ENCODE data around the gene OIP5.
"Not testable (repeated sequence)": the region's sequence is repeated elsewhere in the genome, so short reads cannot be mapped to it uniquely, and the experiment has no call there.

Gene OIP5

DNA sequence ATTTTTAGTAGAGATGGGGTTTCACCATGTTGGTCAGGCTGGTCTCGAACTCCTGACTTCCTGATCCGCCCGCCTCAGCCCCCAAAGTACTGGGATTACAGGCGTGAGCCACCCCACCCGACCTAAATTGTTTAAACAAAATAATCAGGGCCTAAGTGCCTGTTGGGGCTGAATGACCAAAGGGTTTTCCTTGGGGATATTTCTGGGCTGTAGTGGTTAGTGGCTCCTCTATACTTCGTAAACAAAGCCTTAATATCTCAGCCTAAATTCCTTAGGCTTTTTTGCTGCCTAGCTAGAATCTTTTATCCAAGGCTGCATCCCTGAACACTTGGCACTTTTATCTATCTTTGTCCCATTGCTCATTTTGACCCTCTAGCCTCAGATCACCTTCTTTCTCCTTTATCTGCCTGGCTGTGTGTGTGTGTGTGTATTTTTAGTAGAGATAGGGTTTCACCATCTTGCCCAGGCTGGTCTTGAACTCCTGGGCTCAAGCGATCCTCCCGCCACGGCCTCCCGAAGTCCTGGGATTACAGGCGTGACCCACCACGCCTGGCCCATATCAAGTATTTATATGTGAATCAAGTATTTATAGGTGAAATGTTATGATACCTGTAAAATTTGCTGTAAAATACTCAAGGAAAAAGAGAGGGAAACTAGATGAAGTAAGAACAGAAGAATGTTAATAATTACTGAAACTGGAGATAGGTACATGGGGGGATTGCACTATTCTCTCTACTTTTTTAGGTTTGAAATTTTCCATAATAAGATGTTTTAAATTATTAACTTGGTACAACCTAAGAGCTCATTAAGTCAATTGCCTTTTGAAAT lies 2.1 kb upstream of the OIP5 start:
- TF ChIP-seq ISL1 (CRISPR knock-in tag; IDR thresholded peaks at IDR 0.05) (no peak), ZFP30 (CRISPR knock-in tag; IDR thresholded peaks at IDR 0.05) (no peak), PPARA (CRISPR knock-in tag; IDR thresholded peaks at IDR 0.05; ENCODE audit: borderline replicate concordance) (no peak), OSR1 (CRISPR knock-in tag; IDR thresholded peaks at IDR 0.05) (no peak), ZFP3 (CRISPR knock-in tag; IDR thresholded peaks at IDR 0.05) (no peak), SNAI2 (CRISPR knock-in tag; IDR thresholded peaks at IDR 0.05) (no peak), ZNF565 (CRISPR knock-in tag; conservative IDR thresholded peaks at IDR 0.05; ENCODE audit: low read depth) (no peak)
- ATAC-seq, result no peak

GRCh38 chr15:41333026-41333562 lies 703 bp upstream of the OIP5 start:
- peak; percentile 46 for ATAC-seq
- no peak for TF ChIP-seq OSR1 (CRISPR knock-in tag; IDR thresholded peaks at IDR 0.05)

- ATAC-seq, result peak; percentile 0; the same call in 2 of the 3 replicates
- TF ChIP-seq BACH2 (CRISPR knock-in tag; IDR thresholded peaks at IDR 0.05; ENCODE audit: borderline replicate concordance), result no peak
These were observed 578 bp downstream of the OIP5 start for GRCh38 chr15:41331833-41332193.

DNA sequence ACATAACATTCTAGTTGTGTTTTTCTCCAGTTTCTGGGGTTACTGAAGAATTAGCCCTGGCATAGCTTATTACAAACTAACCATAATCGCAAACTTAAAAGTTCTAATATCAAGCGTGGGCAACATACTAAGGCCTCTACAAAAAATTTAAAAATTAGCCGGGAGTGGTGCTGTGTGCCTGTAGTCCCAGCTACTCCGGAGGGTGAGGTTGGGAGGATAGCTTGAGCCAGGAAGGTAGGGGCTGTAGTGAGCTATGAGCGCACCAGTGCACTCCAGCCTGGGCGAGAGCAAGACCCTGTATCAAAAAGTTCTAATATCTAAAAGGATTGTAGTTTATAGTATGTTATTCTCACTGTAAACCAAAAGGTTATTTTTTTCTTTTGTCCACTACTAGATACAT lies 1.1 kb downstream of the OIP5 start:
- TF ChIP-seq ESRRG (CRISPR knock-in tag; IDR thresholded peaks at IDR 0.05) (no peak), CSRNP3 (CRISPR knock-in tag; IDR thresholded peaks at IDR 0.05) (no peak), TCF4 (CRISPR knock-in tag; IDR thresholded peaks at IDR 0.05; ENCODE audit: borderline replicate concordance) (no peak), ARNTL (CRISPR knock-in tag; IDR thresholded peaks at IDR 0.05; ENCODE audit: borderline replicate concordance, low read depth) (no peak), ZFP3 (CRISPR knock-in tag; IDR thresholded peaks at IDR 0.05) (no peak), CSDC2 (CRISPR knock-in tag; IDR thresholded peaks at IDR 0.05) (no peak), PPARA (CRISPR knock-in tag; IDR thresholded peaks at IDR 0.05; ENCODE audit: borderline replicate concordance) (no peak), OSR1 (CRISPR knock-in tag; IDR thresholded peaks at IDR 0.05) (no peak)
- TF ChIP-seq, protein P1, sequence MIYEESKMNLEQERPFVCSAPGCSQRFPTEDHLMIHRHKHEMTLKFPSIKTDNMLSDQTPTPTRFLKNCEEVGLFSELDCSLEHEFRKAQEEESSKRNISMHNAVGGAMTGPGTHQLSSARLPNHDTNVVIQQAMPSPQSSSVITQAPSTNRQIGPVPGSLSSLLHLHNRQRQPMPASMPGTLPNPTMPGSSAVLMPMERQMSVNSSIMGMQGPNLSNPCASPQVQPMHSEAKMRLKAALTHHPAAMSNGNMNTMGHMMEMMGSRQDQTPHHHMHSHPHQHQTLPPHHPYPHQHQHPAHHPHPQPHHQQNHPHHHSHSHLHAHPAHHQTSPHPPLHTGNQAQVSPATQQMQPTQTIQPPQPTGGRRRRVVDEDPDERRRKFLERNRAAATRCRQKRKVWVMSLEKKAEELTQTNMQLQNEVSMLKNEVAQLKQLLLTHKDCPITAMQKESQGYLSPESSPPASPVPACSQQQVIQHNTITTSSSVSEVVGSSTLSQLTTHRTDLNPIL (CRISPR knock-in tag; IDR thresholded peaks at IDR 0.05; ENCODE audit: low read depth), result no peak
- TF ChIP-seq, protein P2, sequence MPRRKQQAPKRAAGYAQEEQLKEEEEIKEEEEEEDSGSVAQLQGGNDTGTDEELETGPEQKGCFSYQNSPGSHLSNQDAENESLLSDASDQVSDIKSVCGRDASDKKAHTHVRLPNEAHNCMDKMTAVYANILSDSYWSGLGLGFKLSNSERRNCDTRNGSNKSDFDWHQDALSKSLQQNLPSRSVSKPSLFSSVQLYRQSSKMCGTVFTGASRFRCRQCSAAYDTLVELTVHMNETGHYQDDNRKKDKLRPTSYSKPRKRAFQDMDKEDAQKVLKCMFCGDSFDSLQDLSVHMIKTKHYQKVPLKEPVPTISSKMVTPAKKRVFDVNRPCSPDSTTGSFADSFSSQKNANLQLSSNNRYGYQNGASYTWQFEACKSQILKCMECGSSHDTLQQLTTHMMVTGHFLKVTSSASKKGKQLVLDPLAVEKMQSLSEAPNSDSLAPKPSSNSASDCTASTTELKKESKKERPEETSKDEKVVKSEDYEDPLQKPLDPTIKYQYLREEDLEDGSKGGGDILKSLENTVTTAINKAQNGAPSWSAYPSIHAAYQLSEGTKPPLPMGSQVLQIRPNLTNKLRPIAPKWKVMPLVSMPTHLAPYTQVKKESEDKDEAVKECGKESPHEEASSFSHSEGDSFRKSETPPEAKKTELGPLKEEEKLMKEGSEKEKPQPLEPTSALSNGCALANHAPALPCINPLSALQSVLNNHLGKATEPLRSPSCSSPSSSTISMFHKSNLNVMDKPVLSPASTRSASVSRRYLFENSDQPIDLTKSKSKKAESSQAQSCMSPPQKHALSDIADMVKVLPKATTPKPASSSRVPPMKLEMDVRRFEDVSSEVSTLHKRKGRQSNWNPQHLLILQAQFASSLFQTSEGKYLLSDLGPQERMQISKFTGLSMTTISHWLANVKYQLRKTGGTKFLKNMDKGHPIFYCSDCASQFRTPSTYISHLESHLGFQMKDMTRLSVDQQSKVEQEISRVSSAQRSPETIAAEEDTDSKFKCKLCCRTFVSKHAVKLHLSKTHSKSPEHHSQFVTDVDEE (CRISPR knock-in tag; IDR thresholded peaks at IDR 0.05), result no peak
- TF ChIP-seq, protein P3, sequence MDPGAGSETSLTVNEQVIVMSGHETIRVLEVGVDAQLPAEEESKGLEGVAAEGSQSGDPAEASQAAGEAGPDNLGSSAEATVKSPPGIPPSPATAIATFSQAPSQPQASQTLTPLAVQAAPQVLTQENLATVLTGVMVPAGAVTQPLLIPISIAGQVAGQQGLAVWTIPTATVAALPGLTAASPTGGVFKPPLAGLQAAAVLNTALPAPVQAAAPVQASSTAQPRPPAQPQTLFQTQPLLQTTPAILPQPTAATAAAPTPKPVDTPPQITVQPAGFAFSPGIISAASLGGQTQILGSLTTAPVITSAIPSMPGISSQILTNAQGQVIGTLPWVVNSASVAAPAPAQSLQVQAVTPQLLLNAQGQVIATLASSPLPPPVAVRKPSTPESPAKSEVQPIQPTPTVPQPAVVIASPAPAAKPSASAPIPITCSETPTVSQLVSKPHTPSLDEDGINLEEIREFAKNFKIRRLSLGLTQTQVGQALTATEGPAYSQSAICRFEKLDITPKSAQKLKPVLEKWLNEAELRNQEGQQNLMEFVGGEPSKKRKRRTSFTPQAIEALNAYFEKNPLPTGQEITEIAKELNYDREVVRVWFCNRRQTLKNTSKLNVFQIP (CRISPR knock-in tag; IDR thresholded peaks at IDR 0.05; ENCODE audit: borderline replicate concordance, low read depth), result no peak
- no peak for ATAC-seq

- no peak for ATAC-seq
These were observed 8.8 kb downstream of the OIP5 start for GRCh38 chr15:41323611-41324010.

DNA sequence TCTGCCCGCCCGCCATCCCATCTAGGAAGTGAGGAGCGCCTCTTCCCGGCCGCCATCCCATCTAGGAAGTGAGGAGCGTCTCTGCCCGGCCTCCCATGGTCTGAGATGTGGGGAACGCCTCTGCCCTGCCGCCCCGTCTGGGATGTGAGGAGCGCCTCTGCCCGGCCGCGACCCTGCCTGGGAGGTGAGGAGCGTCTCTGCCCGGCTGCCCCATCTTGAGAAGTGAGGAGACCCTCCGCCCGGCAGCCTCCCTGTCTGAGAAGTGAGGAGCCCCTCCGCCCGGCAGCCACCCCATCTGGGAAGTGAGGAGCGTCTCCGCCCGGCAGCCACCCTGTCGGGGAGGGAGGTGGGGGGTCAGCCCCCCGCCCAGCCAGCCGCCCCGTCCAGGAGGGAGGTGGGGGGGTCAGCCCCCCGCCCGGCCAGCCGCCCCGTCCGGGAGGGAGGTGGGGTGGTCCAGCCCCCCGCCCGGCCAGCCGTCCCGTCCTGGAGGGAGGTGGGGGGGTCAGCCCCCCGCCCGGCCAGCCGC lies 11.5 kb downstream of the OIP5 start:
- not testable (repeated sequence) for ATAC-seq

More at GRCh38 chr15:41323611-41324010, 8.8 kb downstream of the OIP5 start:
- TF ChIP-seq, protein P3 (CRISPR knock-in tag; IDR thresholded peaks at IDR 0.05; ENCODE audit: borderline replicate concordance, low read depth), result no peak
- TF ChIP-seq BACH2 (CRISPR knock-in tag; IDR thresholded peaks at IDR 0.05; ENCODE audit: borderline replicate concordance) (no peak), GLIS3 (CRISPR knock-in tag; IDR thresholded peaks at IDR 0.05) (no peak)
- TF ChIP-seq, protein P4, sequence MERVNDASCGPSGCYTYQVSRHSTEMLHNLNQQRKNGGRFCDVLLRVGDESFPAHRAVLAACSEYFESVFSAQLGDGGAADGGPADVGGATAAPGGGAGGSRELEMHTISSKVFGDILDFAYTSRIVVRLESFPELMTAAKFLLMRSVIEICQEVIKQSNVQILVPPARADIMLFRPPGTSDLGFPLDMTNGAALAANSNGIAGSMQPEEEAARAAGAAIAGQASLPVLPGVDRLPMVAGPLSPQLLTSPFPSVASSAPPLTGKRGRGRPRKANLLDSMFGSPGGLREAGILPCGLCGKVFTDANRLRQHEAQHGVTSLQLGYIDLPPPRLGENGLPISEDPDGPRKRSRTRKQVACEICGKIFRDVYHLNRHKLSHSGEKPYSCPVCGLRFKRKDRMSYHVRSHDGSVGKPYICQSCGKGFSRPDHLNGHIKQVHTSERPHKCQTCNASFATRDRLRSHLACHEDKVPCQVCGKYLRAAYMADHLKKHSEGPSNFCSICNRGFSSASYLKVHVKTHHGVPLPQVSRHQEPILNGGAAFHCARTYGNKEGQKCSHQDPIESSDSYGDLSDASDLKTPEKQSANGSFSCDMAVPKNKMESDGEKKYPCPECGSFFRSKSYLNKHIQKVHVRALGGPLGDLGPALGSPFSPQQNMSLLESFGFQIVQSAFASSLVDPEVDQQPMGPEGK (CRISPR knock-in tag; IDR thresholded peaks at IDR 0.05; ENCODE audit: borderline replicate concordance), result no peak

Data from SK-N-SH treated with all-trans-retinoic acid at 6 μM for 48 hours (cell line).